GM12873 (cell line): Measurements from ENCODE around the gene ESRRG.

ENCODE experiments used
- TF ChIP-seq, protein P1 (sequence below): IDR thresholded peaks from 2 replicates; pipeline ENCODE4 v1.5.1; 2012; ENCODE audit warnings: low read depth, mild to moderate bottlenecking, moderate library complexity, low read length, control low read depth; ENCODE audit not compliant: insufficient read depth; ENCODE audit errors: missing control alignments

The ESRRG gene

DNA sequence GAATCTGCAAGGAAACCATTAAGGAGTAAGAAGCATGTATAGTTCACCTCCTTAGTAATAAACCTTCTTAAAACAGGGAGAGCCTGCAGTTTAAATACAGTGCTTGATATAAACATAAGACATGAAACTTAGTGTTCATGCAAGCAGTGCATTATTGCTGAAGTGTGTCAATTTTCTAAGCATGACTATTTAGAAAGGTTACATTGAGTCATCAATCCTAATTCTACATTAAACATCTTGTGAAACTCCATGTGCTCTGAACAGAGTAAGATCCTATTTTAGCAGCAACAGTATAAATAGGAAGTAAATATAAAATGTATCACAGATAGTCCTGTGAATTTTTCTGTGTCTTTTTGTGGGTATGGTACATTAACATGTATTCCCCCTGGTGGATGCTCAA lies 135.5 kb downstream of the ESRRG start:
- TF ChIP-seq, protein P1, sequence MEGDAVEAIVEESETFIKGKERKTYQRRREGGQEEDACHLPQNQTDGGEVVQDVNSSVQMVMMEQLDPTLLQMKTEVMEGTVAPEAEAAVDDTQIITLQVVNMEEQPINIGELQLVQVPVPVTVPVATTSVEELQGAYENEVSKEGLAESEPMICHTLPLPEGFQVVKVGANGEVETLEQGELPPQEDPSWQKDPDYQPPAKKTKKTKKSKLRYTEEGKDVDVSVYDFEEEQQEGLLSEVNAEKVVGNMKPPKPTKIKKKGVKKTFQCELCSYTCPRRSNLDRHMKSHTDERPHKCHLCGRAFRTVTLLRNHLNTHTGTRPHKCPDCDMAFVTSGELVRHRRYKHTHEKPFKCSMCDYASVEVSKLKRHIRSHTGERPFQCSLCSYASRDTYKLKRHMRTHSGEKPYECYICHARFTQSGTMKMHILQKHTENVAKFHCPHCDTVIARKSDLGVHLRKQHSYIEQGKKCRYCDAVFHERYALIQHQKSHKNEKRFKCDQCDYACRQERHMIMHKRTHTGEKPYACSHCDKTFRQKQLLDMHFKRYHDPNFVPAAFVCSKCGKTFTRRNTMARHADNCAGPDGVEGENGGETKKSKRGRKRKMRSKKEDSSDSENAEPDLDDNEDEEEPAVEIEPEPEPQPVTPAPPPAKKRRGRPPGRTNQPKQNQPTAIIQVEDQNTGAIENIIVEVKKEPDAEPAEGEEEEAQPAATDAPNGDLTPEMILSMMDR = no peak

DNA sequence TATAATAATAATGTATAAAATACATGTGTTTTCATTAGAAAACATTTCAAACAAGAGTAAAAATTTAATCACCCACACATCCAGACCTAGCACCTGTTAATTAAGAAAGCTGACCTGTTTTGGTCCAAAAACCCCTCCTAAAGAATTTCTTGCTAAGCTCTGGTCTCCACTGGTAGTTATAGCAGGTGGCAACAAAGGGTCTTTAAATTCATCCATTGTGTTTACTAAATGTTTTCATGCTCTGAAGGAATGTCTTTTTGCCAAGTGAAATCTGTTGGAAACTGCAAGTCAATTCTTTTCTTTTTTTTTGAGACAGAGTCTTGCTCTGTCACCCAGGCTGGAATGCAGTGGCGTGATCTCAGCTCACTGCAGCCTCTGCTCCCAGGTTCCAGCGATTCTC lies 141.1 kb downstream of the ESRRG start:
- TF ChIP-seq, protein P1 = no peak

DNA sequence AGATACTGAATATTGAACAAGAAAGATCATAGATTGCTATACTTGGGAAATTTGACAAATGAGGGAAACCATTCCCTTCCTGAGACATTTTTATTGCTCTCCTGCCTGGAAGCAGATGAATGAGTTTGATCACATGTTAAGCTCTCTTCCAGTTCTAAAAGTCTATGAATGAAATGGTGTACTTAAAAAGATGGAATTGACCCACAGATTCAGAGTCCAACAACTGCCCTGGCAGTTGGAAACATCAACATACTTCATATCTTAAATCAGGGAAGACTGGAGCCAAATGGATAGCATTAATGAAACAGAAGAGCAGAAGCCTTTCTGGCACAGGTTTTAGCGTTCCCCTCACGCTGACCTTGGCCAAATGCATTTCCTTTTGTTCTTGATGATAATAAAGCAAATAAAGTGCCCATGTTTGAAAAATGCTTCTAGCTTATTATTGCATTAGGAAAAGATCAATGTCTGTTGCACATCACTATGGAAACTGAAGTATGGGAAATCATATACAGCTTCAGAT lies 142.6 kb downstream of the ESRRG start:
- TF ChIP-seq, protein P1 = no peak

DNA sequence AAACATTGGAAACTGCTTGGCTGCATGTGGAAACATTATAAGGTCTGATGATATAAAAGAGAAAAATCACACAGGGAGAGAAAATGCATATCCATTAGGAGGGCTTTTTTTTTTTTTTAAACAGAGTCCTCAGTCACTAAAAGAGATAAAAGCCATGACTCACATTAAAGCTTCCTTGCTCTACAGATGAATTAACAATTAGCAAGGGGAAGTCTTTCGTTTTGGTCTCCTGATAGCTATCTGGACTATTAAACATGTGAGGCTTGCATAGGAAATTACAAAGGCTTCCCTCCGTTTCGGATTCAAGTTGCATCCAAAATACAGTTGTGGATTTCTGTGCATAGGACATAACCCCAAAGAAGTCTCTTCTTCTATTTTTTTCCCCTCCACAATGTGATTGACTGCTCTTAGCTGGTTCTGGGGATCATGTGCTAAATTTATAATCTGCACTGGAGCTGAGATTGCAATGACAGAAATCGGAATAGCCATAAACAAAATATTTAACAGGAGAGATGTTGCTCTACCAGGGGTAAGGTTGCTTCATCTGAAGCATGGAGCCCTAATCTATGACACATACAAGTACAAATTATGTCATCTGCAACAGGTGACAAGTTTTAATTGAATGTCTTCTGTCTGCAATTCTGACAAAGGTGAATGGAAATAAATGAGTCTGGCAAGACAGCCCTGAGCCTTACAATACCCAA lies 146.8 kb downstream of the ESRRG start:
- TF ChIP-seq, protein P1 = no peak

DNA sequence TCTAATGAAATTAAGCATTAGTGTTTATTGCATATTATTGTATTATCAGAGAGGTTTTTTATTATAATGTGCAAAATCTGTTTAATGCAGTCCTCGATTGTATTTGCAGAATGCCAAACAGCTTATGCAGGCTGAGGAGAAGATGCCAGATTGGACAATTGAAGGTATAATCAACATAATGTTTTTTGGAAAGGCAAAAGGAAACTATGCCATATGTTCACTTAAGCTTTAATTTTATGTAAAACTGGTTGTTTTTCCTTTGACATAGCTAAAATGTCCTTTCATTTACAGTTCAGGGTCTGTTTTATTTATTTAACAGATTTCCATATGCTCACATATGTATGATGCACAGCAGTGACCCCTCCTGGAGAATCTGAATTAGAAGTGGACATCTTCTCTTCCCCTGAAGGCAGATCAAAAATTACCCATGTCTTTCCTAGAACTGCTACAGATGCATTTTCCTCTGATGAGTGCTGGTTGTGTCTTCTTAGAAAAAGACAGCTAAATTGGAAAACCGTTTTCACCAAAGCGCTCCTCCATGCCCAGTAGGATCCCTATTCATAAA lies 156.5 kb downstream of the ESRRG start:
- TF ChIP-seq, protein P1 = peak; percentile 24

DNA sequence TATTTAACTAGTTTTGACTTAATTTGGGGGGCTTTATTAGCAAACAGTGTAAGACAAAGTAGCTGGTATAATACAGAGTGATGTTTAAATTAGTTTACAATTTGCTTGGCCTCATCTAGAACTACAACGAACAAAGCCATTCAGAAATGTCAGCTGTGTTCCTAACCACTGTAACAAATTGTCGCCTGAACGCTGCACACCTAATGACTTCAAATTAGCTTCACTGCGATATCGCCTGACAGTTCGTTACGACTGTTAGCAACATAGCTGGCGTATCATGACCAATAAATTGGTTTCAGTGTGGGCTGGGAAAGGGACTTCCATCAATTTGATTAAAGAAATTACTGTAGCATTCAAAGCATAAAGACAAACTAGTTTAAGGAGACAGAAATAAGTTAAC lies 160.1 kb downstream of the ESRRG start:
- TF ChIP-seq, protein P1 = no peak

DNA sequence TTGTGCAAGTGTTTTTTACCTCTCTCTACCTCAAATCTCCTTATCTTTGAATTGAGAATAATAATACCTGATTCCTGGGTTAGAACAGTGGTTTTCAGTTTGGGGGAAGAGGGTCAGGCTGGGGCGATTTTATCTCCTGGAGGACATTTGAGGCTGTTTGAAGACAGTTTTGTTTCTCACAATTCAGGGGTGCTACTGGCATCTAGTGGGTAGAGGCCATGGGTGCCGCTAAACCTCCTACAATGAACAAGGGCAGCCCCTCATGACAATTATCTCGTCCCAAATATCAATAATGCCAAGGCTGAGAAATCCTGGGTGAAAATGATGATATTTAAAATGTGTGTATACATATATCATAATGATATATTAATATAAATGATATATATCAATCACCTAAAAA lies 160.8 kb downstream of the ESRRG start:
- TF ChIP-seq, protein P1 = peak; percentile 34
